ENCODE data around the gene SMAD9. TPM values are rescaled to one million over a fixed set of nuclear protein-coding genes. Genes with fewer than 3 reads are reported as not detected.

The SMAD9 gene
- total and polyA plus RNA-seq, 2 donors (not counting 1 experiment from before 2014, with no cell fraction given) = 3.5 to 4.8 TPM

DNA sequence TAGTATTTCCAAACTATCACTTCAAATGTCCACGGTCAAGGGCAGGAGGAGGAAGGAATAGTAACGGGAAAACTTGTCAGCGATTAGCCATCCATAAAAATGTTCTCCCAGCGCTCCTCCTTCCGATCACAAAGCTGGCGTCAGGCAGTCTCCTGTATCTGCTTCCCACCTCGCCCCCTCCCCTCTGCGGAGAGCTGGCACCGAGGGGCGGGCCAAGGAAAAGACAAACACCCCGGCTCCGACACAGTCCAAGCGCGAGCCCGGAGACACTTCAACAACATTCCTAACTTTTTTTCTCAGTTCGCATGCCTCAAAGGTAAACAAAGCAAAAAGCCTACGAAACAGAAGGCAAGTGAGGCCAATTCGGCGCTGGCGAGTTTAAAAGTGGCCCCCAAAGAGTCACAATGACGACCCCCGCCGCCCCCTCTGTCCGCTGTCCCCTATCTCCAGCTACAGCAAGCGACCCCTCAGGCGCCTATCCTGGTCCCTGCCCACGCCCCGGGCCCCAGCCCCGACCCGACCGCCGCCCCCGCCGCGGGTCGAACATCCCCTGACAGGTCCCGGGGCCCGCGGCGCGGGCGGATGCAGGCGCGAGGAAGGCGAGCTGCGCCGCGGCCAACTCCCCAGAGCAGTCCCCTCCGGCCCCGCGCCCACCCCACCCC lies 736 bp downstream of the SMAD9 start:
- no peaks in the 10 kb centered on the region for H3K9me3 ChIP-seq (ENCODE audit: control insufficient read depth, insufficient read depth, low read depth, low read length)
- no peaks in the 10 kb centered on the region for H3K27me3 ChIP-seq (ENCODE audit: control insufficient read depth, insufficient read depth, low read length)
- peak overlapping the region; percentile 45 for H3K27ac ChIP-seq (ENCODE audit: insufficient read depth, low read length)
- no peaks in the 10 kb centered on the region for H4K20me1 ChIP-seq (ENCODE audit: control insufficient read depth, extremely low read depth, insufficient read depth, low read length)
- no peaks in the 10 kb centered on the region for H3K4me1 ChIP-seq (ENCODE audit: control insufficient read depth, extremely low read depth, insufficient read depth, low read length)
- DNase-seq (ENCODE audit: low read depth in 2 of 2) = peak; percentile 9 to 37
- peak overlapping the region; percentile 90 for H2AFZ ChIP-seq (ENCODE audit: low read length)
- peak overlapping the region; percentile 88 for H3K4me2 ChIP-seq (ENCODE audit: extremely low read depth, insufficient read depth, low read length)
- no peaks in the 10 kb centered on the region for H3K79me2 ChIP-seq (ENCODE audit: control insufficient read depth, insufficient read depth, low read length)
- no peak for TF ChIP-seq CTCF (conservative IDR thresholded peaks at IDR 0.05 in 1 of 2, IDR thresholded peaks at IDR 0.05 in 1 of 2; ENCODE audit: low read depth in 1 of 2, low read length in 2 of 2)
- TF ChIP-seq EZH2 (IDR thresholded peaks at IDR 0.05; ENCODE audit: low read length, missing control alignments) = no peak
- peak overlapping the region; percentile 56 to 77 (median 64) for H3K4me3 ChIP-seq (replicated peaks in 1 of 4; ENCODE audit: control extremely low read depth in 1 of 4, insufficient read depth in 1 of 4, low read depth in 3 of 4, low read length in 4 of 4)
- H3K36me3 ChIP-seq (ENCODE audit: control insufficient read depth, insufficient read depth, low read length) = no peaks in the 10 kb centered on the region
- peak overlapping the region; percentile 59 for H3K9ac ChIP-seq (ENCODE audit: insufficient read depth, low read length)

DNA sequence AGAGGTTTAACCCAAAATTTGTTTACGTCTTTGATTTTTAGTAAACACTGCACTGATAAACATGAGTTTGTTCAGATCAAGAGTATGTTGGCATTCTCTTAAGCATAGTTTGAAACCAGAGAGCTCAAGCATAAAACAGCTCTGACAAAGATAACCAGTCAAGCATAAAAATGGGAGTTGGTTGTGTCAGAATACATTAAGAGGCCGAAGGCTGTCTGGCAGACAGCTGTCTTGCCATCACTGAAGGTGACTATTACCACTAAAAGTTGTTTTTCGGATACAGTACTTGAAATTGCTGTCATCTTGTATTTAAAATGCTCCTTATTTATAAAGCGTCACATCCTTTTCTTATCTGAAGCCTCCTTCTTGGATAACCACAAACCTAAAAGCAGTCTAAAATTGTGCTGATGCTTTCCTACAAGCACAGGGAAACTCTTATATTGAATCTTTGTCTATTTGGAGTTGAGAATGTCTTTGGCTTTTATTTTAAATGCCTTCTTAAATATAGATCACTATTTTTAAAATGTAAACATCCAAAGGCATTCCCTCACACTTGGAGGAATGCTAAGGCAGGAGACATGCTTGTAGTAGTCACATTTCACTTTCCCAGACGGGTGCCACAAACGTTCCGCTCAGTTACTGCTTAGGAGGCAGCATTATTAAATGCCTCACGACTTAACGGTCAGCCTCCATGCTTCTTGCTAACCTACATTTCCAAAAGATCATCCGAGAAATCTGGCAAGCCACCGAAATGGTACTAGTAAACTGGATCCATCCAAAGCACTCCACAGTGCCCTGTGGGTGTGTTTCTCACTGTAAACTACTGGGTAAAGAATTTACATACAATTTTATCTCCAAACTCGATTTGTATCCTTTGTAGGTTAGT lies 1.5 kb downstream of the SMAD9 start:
- no peak for TF ChIP-seq EZH2 (IDR thresholded peaks at IDR 0.05; ENCODE audit: low read length, missing control alignments)
- TF ChIP-seq CTCF (conservative IDR thresholded peaks at IDR 0.05 in 1 of 2, IDR thresholded peaks at IDR 0.05 in 1 of 2; ENCODE audit: low read depth in 1 of 2, low read length in 2 of 2) = no peak
- peak overlapping the region; percentile 56 to 77 (median 64) for H3K4me3 ChIP-seq (replicated peaks in 1 of 4; ENCODE audit: control extremely low read depth in 1 of 4, insufficient read depth in 1 of 4, low read depth in 3 of 4, low read length in 4 of 4)
- peak overlapping the region; percentile 88 for H3K4me2 ChIP-seq (ENCODE audit: extremely low read depth, insufficient read depth, low read length)
- H4K20me1 ChIP-seq (ENCODE audit: control insufficient read depth, extremely low read depth, insufficient read depth, low read length) = no peaks in the 10 kb centered on the region
- peak overlapping the region; percentile 59 for H3K9ac ChIP-seq (ENCODE audit: insufficient read depth, low read length)
- peak overlapping the region; percentile 90 for H2AFZ ChIP-seq (ENCODE audit: low read length)
- no peaks in the 10 kb centered on the region for H3K4me1 ChIP-seq (ENCODE audit: control insufficient read depth, extremely low read depth, insufficient read depth, low read length)
- no peaks in the 10 kb centered on the region for H3K27me3 ChIP-seq (ENCODE audit: control insufficient read depth, insufficient read depth, low read length)
- no peaks in the 10 kb centered on the region for H3K36me3 ChIP-seq (ENCODE audit: control insufficient read depth, insufficient read depth, low read length)
- no peaks in the 10 kb centered on the region for H3K79me2 ChIP-seq (ENCODE audit: control insufficient read depth, insufficient read depth, low read length)
- H3K27ac ChIP-seq (ENCODE audit: insufficient read depth, low read length) = peak overlapping the region; percentile 45
- DNase-seq (ENCODE audit: low read depth in 2 of 2) = peak; percentile 23 to 47
- H3K9me3 ChIP-seq (ENCODE audit: control insufficient read depth, insufficient read depth, low read depth, low read length) = no peaks in the 10 kb centered on the region

DNA sequence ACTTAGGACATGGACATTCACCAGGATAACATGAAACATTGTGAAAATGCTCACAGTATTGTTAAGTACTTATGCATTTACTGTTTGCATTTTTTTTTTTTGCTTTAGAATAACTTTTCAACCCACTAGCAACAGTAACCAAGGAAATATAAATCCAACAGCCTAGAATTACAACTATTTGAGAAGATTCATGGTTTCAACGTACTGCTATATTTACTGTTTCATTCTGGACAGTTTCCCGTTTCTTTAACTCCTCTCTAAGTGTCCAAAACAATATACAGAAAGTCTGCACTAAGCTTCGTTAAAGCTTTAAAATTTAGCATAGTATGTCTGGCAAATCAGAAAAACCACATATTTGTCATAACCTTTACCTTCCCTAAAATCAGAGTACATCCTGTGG lies 2.7 kb downstream of the SMAD9 start:
- Histone ChIP-seq H3K9ac (ENCODE audit: insufficient read depth, low read length) (no peak overlapping the region), H3K79me2 (ENCODE audit: control insufficient read depth, insufficient read depth, low read length) (no peaks in the 10 kb centered on the region), H2AFZ (ENCODE audit: low read length) (no peak overlapping the region), H3K4me2 (ENCODE audit: extremely low read depth, insufficient read depth, low read length) (no peak overlapping the region), H3K27me3 (ENCODE audit: control insufficient read depth, insufficient read depth, low read length) (no peaks in the 10 kb centered on the region), H3K4me3 (replicated peaks in 1 of 4; ENCODE audit: control extremely low read depth in 1 of 4, insufficient read depth in 1 of 4, low read depth in 3 of 4, low read length in 4 of 4) (no peak overlapping the region), H3K4me1 (ENCODE audit: control insufficient read depth, extremely low read depth, insufficient read depth, low read length) (no peaks in the 10 kb centered on the region), H3K36me3 (ENCODE audit: control insufficient read depth, insufficient read depth, low read length) (no peaks in the 10 kb centered on the region), H3K9me3 (ENCODE audit: control insufficient read depth, insufficient read depth, low read depth, low read length) (no peaks in the 10 kb centered on the region), H4K20me1 (ENCODE audit: control insufficient read depth, extremely low read depth, insufficient read depth, low read length) (no peaks in the 10 kb centered on the region), H3K27ac (ENCODE audit: insufficient read depth, low read length) (no peak overlapping the region)
- TF ChIP-seq CTCF (conservative IDR thresholded peaks at IDR 0.05 in 1 of 2, IDR thresholded peaks at IDR 0.05 in 1 of 2; ENCODE audit: low read depth in 1 of 2, low read length in 2 of 2) (no peak), EZH2 (IDR thresholded peaks at IDR 0.05; ENCODE audit: low read length, missing control alignments) (no peak)
- no peak for DNase-seq (ENCODE audit: low read depth in 2 of 2)
